ENCODE measurements around the gene ZNF195.
"Not testable (repeated sequence)": the region's sequence is repeated elsewhere in the genome, so short reads cannot be mapped to it uniquely, and the experiment has no call there.

ZNF195 gene

GRCh38 chr11:3402181-3402860 is 23.4 kb upstream of the ZNF195 start:
- DNase-seq = not testable (repeated sequence)

DNA sequence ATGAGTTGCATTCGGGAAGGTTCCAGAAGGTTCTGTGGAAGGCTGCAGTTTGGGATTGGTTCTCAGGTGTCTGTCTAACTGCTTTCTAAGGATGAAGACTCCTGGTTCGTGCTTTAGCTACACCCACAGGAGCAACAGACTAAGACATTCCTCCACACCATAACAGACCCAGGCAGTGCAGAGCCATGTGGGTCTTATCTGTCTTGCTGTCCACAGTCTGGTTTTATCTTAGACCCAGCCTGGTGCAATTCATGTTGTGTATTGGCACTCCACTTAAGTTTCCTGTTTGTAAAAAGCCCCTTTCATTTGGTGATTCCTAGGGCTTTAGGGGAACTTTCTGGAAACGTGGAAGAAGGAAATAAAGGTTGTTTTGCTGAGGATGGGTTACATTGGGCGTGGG is 22.1 kb upstream of the ZNF195 start:
- DNase-seq = not testable (repeated sequence)

- not testable (repeated sequence) for DNase-seq
These were observed 19.6 kb upstream of the ZNF195 start for GRCh38 chr11:3398509-3398908.

DNA sequence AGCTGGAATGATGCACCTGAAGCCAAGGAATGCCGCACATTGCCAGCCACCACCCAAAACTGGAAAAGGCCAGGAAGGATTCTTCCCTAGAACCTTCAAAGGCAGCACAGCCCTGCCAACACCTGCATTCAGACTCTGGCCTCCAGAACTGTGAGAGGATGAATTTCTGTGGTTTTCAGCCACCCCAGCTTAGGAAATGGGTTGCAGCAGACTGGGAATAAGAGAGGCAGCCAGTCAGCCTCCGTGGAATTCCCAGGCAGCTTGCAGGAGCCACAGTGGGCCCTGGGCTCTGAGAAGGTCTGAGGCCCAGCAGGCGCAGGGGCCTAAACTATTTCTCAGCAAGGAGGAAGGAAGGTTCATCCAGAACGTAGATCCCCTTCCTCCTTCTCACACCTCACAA is 19.2 kb upstream of the ZNF195 start:
- DNase-seq = not testable (repeated sequence)

- DNase-seq = not testable (repeated sequence)
These were observed 18.3 kb upstream of the ZNF195 start for GRCh38 chr11:3397210-3397609.

GRCh38 chr11:3395468-3395867 is 16.5 kb upstream of the ZNF195 start:
- DNase-seq = not testable (repeated sequence)

DNA sequence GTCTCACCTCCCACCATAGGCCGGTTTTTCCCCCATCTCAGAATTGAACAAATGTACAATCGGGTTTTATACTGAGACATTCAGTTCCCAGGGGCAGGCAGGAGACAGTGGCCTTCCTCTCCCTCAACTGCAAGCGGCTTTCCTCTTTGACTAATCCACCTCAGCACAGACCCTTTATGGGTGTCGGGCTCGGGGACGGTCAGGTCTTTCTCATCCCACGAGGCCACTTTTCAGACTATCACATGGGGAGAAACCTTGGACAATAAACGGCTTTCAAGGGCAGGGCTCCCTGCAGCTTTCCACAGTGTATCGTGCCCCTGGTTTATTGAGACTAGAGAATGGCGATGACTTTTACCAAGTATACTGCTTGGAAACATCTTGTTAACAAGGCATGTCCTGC is 16.0 kb upstream of the ZNF195 start:
- not testable (repeated sequence) for DNase-seq

- not testable (repeated sequence) for DNase-seq
These were observed 14.5 kb upstream of the ZNF195 start for GRCh38 chr11:3393450-3393849.

DNA sequence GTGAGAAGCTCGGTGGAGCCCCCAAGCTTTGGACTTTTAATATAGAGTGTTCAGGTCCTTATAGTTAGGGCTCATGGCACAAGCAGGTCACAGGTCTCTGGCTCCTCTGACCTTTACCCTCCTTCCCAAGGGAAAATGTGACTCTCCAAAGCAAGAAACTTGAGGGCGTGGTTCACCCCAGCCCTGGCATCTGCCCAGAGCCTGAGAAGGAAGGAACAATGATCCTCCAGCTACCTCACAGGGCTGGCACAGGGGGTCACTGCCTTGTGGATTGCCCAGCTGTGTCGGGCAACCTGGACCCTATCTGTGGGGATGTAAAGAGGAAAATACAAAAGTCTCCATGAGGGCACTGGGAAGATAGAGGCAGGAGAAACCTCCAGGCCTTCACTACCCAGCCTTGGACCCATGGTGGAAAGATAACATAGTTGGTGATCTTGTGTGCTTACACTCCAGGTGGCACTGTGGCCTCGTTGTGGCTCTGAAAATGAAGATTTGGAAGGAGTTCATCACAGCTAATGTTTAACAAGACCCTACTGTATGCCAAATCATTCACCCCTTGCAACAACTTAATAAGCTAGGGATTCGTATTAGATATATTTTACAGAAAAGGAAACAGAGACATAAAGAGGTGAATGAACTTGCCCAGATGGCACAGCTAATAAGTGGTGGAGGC is 3.8 kb upstream of the ZNF195 start:
- DNase-seq = no peak

DNA sequence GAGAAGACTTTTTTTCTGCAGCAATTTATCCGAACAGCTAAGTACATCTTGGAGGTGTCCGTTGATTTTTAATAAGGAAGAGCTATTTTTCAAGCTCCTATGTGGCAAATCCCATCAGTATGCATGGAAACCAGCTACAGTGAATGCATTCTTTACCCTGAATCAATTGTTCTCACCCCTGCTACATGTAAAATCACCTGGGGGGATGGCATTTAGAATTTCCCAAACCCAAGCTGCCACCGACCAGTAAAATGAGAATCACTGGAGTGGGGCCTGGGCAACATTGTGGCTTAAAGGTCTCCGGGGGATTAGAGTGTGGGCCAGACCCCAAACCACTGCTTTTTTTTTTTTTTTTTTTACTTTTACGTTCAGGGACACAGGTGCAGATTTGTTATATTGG is 2.8 kb upstream of the ZNF195 start:
- no peak for DNase-seq

- no peak for DNase-seq
These were observed 2.0 kb upstream of the ZNF195 start for GRCh38 chr11:3380706-3381545.

DNA sequence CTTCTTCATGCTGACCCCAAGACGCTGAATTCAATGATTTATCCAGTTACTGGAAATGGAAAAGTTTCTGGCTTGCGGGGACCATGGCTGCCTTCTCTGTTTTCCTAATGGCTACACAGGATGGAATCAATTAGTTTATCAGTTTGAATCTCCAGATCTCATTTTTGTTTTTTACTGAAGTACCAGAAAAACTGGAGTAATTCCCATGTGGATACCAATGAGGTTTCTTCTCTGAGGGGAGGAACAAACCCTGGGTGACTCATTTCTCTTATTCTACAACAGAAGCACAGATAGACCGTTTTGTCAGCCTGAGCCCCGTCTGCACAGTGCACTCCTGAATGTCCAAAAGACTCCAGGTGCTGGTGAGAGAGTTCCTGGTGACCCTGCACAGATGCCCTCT is 3.4 kb downstream of the ZNF195 start:
- DNase-seq = no peak

GRCh38 chr11:3370311-3370870 is 8.6 kb downstream of the ZNF195 start:
- no peak for DNase-seq

- no peak for DNase-seq
These were observed 9.6 kb downstream of the ZNF195 start for GRCh38 chr11:3369366-3369765.

GRCh38 chr11:3368199-3368598 is 10.7 kb downstream of the ZNF195 start:
- no peak for DNase-seq

DNA sequence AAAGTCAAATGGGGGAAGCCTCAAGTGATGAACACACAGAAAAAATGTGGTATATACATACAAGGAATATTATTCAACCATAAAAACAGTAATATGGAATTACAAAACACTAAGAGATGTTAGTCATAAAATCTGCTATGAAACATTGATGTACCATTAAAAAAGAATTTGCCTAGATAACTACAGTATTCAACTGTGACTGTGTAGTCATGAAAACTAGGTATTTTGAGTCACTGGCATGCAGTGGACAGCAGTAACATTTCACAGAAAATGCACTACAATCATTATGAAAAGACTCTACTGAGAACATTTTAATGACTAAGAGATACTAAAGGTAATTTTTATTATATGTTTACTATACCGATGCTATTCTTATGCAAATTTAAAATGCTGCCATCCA is 11.7 kb downstream of the ZNF195 start:
- no peak for DNase-seq

DNA sequence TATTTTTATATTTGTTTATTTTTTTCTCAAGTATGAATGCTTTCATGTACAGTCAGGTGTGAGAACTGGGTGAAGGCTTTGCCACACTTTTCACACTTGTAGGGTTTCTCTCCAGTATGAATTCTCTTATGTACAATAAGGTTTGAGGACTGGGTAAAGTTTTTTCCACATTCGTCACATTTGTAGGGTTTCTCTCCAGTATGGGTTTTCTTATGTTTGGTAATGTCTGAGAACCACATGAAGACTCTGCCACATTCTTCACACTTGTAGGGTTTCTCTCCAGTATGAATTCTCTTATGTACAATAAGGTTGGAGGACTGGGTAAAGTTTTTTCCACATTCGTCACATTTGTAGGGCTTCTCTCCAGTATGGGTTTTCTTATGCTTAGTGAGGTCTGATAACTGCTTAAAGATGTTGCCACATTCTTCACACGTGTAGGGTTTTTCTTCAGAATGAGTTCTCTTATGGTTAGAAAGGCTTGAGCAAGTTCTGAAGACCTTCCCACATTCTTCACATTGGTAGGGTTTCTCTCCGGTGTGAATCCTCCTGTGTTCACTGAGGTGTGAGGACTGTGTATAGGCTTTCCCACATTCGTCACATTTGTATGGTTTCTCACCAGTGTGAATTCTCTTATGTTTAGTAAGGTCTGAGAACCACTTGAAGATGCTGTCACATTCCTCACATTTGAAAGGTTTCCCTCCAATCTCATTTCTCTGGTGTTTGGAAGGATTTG is 19.7 kb downstream of the ZNF195 start:
- DNase-seq = no peak

GRCh38 chr11:3357994-3358676 is 20.8 kb downstream of the ZNF195 start:
- no peak for DNase-seq

DNA sequence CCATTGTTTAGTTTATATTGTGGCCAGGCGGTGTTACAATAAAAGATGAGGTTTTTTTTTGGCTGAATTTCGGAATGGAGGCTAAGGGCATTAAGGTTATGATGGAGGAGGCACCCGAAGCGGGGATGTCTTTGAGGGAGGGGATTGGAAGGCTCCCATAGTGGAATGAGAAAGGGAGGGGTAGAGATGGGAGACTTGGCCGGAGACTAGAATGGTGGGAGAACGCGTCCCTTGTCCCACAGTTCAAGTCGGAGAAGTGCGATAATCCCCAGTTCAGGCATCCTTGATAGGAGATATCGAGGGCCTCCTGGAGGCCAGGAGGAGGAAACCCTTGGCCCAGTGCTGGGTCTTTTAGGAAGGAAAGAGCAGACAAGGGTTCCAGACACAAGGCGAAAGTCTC is 21.6 kb downstream of the ZNF195 start:
- no peak for DNase-seq

- no peak for DNase-seq
These were observed 22.1 kb downstream of the ZNF195 start for GRCh38 chr11:3356858-3357257.

- DNase-seq = no peak
These were observed 25.9 kb downstream of the ZNF195 start for GRCh38 chr11:3353066-3353465.

- no peak for DNase-seq
These were observed 31.8 kb downstream of the ZNF195 start for GRCh38 chr11:3347127-3347526.
